ENCODE results near the gene CDK19.

The CDK19 gene

GRCh38 chr6:110699780-110700179 is 115.5 kb downstream of the CDK19 start:
- DNase-seq: no peak

DNA sequence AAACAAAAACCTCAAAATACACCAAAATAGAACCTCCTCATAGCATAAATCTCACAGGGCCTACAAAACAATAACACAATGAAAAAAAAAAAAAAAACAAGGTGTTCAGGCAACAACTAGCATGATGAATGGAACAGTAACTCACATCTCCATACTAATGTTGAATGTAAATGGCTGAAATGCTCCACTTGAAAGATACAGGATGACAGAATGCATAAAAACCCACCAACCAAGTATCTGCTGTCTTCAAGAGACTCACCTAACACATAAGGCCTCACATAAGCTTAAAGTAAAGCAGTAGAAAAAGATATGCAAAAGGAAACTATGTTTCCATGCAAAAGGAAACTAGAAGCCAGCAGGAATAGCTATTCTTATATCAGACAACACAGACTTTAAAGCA is 121.3 kb downstream of the CDK19 start:
- DNase-seq: no peak

GRCh38 chr6:110693296-110693695 is 122.0 kb downstream of the CDK19 start:
- DNase-seq: no peak

GRCh38 chr6:110690916-110691315 is 124.4 kb downstream of the CDK19 start:
- DNase-seq: no peak

- no peak for DNase-seq
Observed at GRCh38 chr6:110690106-110690654, 125.1 kb downstream of the CDK19 start.

- no peak for DNase-seq
Observed at GRCh38 chr6:110689275-110689935, 125.9 kb downstream of the CDK19 start.

- DNase-seq: no peak
Observed at GRCh38 chr6:110688661-110689268, 126.5 kb downstream of the CDK19 start.

DNA sequence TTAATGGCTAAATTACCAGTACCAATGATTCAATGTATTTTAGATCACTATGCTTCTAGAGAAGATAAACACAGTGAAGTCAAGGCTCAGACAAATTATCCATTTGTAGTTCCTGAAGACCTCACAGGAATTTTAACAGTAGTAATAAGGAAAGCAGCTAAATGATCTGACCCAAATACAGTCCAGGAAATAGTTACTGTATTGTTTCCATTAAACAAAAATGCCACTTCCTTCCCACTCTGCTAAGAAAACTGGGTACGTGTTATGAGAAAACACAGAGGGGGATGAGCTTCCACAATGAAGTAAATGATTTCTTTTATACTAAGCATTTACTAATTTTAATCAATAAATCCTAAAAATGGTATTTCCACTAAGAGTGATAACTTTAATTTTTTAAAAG is 127.9 kb downstream of the CDK19 start:
- DNase-seq: no peak

- DNase-seq: no peak
Observed at GRCh38 chr6:110683241-110683640, 132.0 kb downstream of the CDK19 start.

- peak; percentile 79 for DNase-seq
Observed at GRCh38 chr6:110682460-110682853, 132.8 kb downstream of the CDK19 start.

GRCh38 chr6:110681543-110682459 is 133.5 kb downstream of the CDK19 start:
- DNase-seq: no peak

DNA sequence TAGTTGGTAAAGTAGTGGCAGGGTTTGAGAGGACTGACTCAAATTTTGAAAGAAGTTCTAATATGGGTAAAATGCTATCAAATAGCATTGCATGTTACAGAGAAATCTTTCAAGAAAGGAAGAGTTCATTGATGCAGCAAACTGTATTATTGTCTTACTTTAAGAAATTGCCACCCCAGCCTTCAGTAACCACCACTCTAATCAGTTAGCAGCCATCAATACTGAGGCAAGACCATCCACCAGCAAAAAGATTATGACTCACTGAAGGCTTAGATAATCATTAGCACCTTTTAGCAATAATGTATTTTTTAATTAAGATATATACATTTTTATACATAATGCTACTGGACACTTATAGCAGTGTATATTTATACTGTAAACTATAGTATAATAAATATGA is 138.9 kb downstream of the CDK19 start:
- no peak for DNase-seq

DNA sequence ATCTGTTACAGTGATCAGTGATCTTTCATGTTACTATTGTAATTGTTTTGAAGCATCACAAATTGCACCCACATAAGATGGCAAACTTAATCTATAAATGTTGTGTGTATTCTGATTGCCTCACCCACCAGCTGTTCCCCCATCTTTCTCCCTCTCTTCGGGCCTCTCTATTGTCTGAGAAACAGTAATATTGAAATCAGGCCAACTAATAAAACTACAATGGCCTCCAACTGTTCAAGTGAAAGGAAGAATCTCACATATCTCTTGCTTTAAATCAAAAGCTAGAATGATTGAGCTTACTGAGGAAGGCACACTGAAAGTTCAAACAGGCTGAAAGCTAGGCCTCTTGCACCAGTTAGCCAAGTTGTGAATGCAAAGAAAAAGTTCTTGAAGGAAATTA is 141.2 kb downstream of the CDK19 start:
- DNase-seq: no peak

DNA sequence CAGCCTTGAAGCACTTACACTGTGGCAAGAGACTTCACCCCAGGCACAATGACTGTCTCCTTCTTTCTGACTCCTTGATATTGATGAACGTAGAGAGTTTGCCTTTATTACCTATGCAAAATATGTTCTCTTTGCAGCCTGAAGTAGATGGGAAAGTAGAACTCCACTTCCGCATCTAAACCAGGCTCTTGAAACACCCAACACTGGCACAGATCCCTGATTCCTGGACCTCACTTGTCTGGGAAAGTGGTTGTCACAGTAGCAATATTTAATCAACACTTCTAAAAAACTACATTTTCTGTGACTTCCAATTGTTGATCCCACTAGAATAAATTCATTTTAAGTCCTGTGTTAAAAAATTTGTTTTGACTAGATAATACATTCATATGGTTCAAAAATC is 143.1 kb downstream of the CDK19 start:
- DNase-seq: no peak

- no peak for DNase-seq
Observed at GRCh38 chr6:110671447-110671846, 143.8 kb downstream of the CDK19 start.

- DNase-seq: no peak
Observed at GRCh38 chr6:110665600-110665999, 149.7 kb downstream of the CDK19 start.

GRCh38 chr6:110664933-110665332 is 150.3 kb downstream of the CDK19 start:
- DNase-seq: peak; percentile 67

DNA sequence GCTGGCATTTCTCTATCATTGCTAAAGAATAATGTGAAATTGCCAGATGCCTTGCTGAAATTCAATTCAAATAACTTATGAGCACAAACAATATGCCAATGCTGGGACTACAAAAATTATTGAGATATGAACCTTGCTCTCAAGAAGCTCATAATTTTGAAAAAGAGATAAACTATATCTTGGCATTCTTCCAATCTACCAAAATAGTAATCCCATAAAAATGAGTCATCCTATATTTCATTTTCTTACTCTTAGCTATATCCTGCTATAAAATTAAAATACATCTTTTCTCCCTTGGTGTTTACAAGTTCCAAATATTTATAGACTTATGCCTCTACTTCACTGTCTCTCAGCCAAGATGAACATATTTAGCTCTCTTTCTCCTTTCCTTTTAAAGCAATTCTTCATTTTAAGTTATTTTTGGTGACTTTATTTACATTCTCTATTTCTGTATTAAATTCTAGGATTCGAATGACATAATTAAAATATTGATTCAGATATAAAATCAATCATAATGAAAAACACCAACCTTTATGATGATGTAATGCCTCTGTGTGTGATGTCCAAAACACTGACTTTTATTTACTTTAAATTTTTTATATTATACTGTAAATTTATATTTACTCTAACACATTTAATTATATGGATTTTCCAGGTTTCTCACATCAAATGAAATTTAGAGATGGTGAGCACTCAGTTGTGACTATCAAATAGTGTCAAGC is 152.6 kb downstream of the CDK19 start:
- peak; percentile 43 for DNase-seq

DNA sequence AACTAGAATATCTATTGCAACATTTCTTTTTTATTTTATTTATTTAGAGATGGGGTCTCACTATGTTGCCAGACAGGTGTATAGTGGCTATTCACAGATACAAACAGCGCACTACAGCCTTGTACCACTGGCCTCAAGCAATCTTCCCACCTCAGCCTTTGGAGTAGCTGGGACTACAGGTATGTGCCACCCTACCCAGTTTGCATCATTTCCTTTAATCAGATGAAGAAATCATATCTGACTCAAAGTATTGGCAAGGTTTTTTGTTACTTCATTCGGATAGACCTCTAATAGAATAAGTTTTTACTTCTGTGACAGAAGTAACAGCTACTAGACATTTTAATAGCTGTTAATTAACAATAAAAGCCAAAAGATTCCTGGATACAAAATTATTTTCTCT is 153.9 kb downstream of the CDK19 start:
- no peak for DNase-seq

- no peak for DNase-seq
Observed at GRCh38 chr6:110660066-110660655, 155.1 kb downstream of the CDK19 start.

- DNase-seq: peak; percentile 43
Observed at GRCh38 chr6:110658631-110659211, 156.5 kb downstream of the CDK19 start.

DNA sequence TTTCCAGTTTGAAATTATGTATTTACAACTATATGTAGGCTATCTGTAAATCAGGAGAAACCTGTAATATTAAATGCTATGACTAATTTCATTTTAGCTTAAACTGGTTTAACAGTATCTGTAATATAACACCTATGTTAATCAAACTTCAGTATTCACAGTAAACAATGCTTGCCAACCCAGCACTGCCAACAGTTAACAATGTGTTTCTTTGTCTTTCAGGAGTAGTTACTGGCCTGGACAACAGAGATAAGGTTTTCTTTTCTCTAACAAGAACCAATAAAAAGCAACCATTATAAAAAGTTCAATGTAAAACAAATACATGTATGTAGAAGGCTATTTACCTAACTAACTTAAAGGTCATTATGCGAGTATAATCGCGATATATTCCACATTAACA is 158.8 kb downstream of the CDK19 start:
- DNase-seq: no peak
